Muscle layer of colon (tissue), 2 donors: ENCODE data around the gene TOR1AIP1.
"Not testable (repeated sequence)": the region's sequence is repeated elsewhere in the genome, so short reads cannot be mapped to it uniquely, and the experiment has no call there.

Experiments
- H3K27ac ChIP-seq: one replicate; pipeline ENCODE4 v1.7.0; 2013; ENCODE audit warnings: low read depth, mild to moderate bottlenecking, low read length, moderate library complexity
- H3K27me3 ChIP-seq, 2 donors: one replicate each; pipeline ENCODE4 v1.7.0; 2013; ENCODE audit warnings: low read length in 2 of 2, mild to moderate bottlenecking in 2 of 2; ENCODE audit not compliant: insufficient read depth in 2 of 2, control insufficient read depth in 1 of 2
- H3K36me3 ChIP-seq: one replicate; pipeline ENCODE4 v1.7.0; 2013; ENCODE audit warnings: mild to moderate bottlenecking, low read length; ENCODE audit not compliant: insufficient read depth
- H3K4me1 ChIP-seq: one replicate; pipeline ENCODE4 v1.7.0; 2013; ENCODE audit warnings: mild to moderate bottlenecking, low read length; ENCODE audit not compliant: insufficient read depth
- H3K4me3 ChIP-seq, 2 donors: one replicate each; pipeline ENCODE4 v1.7.0; 2013; ENCODE audit warnings: low read length in 2 of 2, low read depth in 1 of 2, mild to moderate bottlenecking in 1 of 2, moderate library complexity in 1 of 2
- H3K9ac ChIP-seq: one replicate; pipeline ENCODE4 v1.7.0; 2013; ENCODE audit warnings: low read length
- H3K9me3 ChIP-seq: one replicate; pipeline ENCODE4 v1.7.0; 2013; ENCODE audit warnings: mild to moderate bottlenecking, low read length
- donor health status: abdominal sarcoma.
- donor health status: Adenocarcinoma of cecum.

The TOR1AIP1 gene

DNA sequence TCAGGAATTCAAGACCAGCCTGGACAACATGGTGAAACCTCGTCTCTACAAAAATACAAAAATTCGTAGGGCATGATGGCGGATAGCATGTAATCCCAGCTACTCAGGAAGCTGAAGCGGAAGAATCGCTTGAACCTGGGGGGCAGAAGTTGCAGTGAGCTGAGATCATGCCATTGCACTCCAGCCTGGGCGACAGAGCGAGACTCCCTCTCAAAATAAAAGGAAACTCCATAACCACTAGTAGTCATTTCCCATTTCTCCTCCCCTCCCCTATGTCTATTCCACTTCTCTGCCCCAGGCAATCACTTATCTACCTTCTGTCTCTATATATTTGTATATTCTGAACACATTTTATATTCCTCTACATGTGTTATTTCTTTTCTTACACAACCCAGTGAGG lies 68.6 kb downstream of the TOR1AIP1 start:
- peaks cover 4% of the 10 kb centered on the region for H3K4me1 ChIP-seq
- H3K36me3 ChIP-seq = no peaks in the 10 kb centered on the region
- no peak overlapping the region for H3K4me3 ChIP-seq
- no peaks in the 10 kb centered on the region for H3K27me3 ChIP-seq
- no peak overlapping the region for H3K27ac ChIP-seq
- no peaks in the 10 kb centered on the region for H3K9me3 ChIP-seq
- no peak overlapping the region for H3K9ac ChIP-seq

DNA sequence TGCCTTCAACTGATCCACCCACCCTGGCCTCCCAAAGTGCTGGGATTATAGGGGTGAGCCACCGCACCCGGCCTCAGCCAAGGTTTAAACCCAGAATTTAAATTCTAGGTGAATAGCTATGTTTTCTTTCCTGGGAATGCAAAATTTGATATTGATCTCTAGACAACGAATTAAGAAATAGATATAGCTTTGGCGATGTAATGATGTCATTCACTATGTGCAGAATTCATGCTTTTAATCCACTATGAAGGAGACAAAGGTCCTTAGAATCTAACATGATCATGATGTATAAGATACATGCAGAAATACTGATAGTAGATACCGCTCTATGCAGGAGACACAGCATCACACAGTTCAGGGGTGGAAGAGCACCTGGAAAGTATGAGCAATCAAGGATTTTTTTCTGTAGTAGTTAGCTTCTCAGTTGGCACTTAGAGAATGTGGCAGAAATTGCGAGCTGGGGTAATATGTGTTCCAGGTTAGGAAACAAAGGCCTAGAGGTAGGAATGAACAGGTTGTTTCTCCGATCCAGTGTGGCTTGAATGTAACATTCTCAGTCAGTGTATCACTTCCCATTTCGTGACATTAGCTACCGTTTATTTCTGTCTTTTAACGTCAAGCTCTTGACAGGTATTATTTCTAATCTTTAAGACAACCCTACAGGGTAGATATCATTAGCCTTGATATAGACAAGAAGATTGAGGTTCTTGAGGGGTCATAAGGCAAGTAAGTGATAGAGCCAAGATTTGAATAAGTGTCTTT lies 69.5 kb downstream of the TOR1AIP1 start:
- H3K4me1 ChIP-seq = peaks cover 13% of the 10 kb centered on the region
- H3K4me3 ChIP-seq = no peak overlapping the region
- no peaks in the 10 kb centered on the region for H3K27me3 ChIP-seq
- no peak overlapping the region for H3K9ac ChIP-seq
- H3K9me3 ChIP-seq = no peaks in the 10 kb centered on the region
- H3K27ac ChIP-seq = no peak overlapping the region
- H3K36me3 ChIP-seq = no peaks in the 10 kb centered on the region

DNA sequence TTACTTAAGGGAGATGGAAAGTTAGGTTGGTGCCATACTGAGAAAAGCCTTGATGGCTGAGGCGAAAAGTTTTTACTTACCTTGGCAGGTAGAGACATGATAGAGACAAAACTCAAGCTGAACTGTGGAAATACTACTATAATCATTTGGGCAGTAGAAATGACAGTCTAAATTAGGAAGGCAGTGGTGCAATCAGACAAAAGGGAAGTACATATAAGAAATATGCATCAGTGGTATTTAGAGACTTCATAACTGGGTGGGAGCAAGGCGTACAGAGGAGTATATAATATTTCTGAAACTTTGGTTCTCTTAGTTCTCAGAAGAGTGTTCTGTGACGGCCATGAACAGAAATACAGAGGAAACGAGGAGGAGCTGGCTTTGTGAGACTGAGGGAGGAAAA lies 70.1 kb downstream of the TOR1AIP1 start:
- no peaks in the 10 kb centered on the region for H3K27me3 ChIP-seq
- H3K4me3 ChIP-seq = no peak overlapping the region

DNA sequence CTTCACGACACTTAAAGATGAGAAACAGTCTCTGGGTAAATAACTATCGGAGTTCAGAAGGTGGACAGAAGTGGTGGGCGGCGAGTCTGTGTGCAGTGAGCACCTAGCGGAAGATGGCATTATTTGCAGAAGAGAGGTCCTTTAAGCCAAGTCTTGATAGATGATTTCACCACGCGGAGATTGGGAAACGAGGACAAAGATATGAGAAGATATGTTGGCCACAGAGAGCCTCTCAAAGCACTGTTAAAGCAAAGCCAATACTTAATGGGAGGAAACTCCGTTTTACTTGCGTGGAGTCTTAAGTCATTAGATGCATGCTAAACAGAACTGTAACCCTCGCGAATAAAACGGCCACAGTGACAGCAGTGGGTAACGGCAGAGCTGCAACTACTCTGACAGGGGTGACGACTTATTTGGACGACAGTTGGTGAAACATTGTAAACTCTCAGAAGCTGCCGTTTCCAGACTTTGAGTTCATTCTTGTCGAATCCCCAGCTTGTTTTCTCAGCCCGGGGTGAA lies 71.9 kb downstream of the TOR1AIP1 start:
- Histone ChIP-seq H3K4me1 (peaks cover 21% of the 10 kb centered on the region), H3K27me3 (no peaks in the 10 kb centered on the region), H3K27ac (peak overlapping the region; percentile 97), H3K9me3 (no peaks in the 10 kb centered on the region), H3K36me3 (no peaks in the 10 kb centered on the region), H3K4me3 (peak overlapping the region; percentile 33 to 78), H3K9ac (peak overlapping the region; percentile 66)

More for the DNA sequence above, 70.1 kb downstream of the TOR1AIP1 start:
- Histone ChIP-seq H3K27ac (no peak overlapping the region), H3K9me3 (no peaks in the 10 kb centered on the region), H3K9ac (no peak overlapping the region), H3K36me3 (no peaks in the 10 kb centered on the region), H3K4me1 (peaks cover 13% of the 10 kb centered on the region)

DNA sequence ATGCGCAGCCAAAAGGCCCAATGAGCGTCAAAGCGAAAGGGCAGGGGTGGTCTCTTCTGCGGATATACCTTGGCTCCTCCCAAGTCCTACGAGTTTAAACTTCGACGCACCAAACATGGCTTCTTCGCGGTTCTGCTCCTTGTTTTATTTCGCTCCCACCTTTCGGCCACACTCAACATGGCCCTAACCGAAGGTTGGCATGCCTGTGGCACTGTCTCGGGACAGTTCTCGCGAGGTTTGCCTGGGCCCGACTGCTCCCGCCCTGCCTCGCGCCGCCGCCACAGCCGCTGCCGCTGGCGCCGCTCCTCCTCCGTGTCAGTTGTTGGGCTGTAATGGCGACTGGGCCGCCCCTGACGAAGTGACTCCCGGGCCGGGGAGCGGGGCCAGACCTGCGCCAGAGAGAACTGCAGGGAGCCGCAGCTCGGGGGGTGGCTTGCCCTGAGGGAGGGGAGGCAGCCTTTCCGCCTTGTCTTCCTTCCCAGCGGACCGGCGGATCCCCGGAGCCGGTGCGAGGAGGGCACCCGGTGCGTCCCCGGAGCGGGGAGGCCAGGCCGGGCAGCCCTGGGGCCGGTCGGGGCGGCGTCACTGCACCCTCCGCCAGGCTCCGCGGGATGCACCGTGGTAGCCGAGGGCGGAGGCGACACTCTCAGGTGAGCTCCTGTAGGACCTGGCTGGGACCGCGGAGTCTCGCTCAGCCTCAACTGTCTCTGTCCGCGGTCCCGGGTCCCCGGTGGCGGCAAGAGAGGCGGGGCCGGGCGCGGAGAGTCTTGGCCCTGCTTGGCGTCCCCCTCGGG lies 72.6 kb downstream of the TOR1AIP1 start, which contains the start of gene CEP350:
Gene CEP350, plus strand, starts transcription at position 318 of the 794 bp plus-strand sequence. CDS start 31,372 bp downstream, outside the sequence.
- H3K9me3 ChIP-seq = no peaks in the 10 kb centered on the region
- no peaks in the 10 kb centered on the region for H3K36me3 ChIP-seq
- peaks cover 21% of the 10 kb centered on the region for H3K4me1 ChIP-seq
- no peaks in the 10 kb centered on the region for H3K27me3 ChIP-seq
- peak within 1 kb of the TSS; percentile 78 to 80 for H3K4me3 ChIP-seq
- peak within 1 kb of the TSS; percentile 97 for H3K27ac ChIP-seq
- peak within 1 kb of the TSS; percentile 66 for H3K9ac ChIP-seq

DNA sequence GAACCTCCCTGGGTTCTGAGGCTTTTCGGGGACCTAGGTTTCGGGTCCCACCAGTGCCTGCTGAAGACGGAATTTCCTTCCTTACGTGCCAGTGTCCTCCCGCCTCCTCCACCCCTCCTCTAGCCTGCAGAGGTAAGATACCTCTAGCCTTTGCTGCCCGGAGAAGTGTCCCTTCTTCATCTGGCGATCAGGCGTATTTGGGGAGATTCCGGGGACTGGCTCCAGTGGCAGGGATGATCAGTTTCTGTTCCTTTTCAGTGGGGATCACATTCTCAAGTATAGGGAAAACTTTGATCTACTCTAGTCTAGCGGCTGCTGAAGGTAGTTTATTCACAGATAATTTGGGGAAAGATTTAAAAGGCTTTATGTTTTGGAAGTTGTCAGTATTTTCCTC lies 73.2 kb downstream of the TOR1AIP1 start:
- Histone ChIP-seq H3K4me3 (peak overlapping the region; percentile 78 to 80), H3K27ac (peak overlapping the region; percentile 97), H3K9me3 (no peaks in the 10 kb centered on the region), H3K27me3 (no peaks in the 10 kb centered on the region), H3K9ac (peak overlapping the region; percentile 66), H3K36me3 (no peaks in the 10 kb centered on the region), H3K4me1 (peaks cover 21% of the 10 kb centered on the region)

DNA sequence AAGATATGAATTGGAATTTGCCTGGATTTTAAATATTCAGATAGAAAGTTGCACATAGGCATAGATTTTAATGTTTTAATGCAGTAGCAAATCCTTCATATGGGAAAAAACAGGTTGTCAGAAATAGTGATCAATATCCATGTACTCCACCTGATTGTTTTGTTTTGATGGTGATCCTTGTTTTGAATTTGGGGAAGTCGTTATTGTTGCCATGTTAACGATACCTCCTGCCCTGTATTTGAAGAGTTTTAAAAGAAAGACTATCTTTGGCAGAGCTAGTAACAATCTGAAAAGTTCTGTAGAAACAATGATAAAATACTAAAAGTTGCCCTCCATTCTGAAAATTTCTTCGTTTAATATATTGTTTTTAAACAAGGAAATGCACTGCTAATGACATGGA lies 73.6 kb downstream of the TOR1AIP1 start:
- peaks cover 21% of the 10 kb centered on the region for H3K4me1 ChIP-seq
- no peaks in the 10 kb centered on the region for H3K36me3 ChIP-seq
- no peaks in the 10 kb centered on the region for H3K9me3 ChIP-seq
- H3K9ac ChIP-seq = peak overlapping the region; percentile 66
- peak overlapping the region; percentile 97 for H3K27ac ChIP-seq
- H3K4me3 ChIP-seq = peak overlapping the region; percentile 78 to 80
- H3K27me3 ChIP-seq = no peaks in the 10 kb centered on the region

DNA sequence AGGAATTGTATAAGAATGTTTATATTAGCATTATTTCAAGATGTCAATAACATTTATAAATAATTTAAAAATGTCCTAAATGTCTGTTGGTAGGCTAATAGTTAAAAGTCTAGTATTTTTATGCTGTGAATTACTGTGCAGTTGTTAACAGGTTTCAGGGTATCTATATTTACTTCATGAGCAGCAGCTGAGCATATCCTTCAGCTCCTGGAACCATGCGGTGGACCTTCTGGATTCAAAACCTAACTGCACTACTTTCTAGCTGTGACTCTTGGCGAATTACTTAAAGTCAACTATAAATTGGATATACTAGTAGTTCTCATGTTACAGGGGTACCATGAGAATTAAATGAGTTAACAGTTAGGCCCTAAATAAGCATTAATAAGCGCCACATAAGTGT lies 76.3 kb downstream of the TOR1AIP1 start:
- Histone ChIP-seq H3K36me3 (no peaks in the 10 kb centered on the region), H3K4me3 (no peak overlapping the region), H3K27me3 (no peaks in the 10 kb centered on the region), H3K4me1 (peaks cover 21% of the 10 kb centered on the region), H3K9ac (no peak overlapping the region), H3K27ac (no peak overlapping the region), H3K9me3 (no peaks in the 10 kb centered on the region)

DNA sequence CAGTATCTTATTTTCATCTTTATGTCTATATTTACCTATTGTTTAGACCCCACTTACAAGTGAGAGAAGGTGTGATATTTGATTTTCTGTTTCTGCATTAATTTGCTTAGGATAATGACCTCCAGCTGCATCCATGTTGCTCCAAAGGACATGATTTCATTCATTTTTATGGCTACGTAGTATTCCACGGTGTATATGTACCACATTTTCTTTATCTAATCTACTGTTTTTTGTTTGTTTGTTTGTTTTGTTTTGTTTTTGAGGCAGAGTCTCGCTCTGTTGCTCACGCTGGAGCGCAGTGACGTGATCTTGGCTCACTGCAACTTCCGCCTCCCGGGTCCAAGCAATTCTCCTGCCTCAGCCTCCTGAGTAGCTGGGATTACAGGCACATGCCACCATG lies 80.1 kb downstream of the TOR1AIP1 start:
- not testable (repeated sequence) for H3K27ac ChIP-seq, H3K9ac ChIP-seq, H3K4me3 ChIP-seq, H3K36me3 ChIP-seq, H3K9me3 ChIP-seq, H3K27me3 ChIP-seq
- peaks cover 16% of the 10 kb centered on the region for H3K4me1 ChIP-seq

DNA sequence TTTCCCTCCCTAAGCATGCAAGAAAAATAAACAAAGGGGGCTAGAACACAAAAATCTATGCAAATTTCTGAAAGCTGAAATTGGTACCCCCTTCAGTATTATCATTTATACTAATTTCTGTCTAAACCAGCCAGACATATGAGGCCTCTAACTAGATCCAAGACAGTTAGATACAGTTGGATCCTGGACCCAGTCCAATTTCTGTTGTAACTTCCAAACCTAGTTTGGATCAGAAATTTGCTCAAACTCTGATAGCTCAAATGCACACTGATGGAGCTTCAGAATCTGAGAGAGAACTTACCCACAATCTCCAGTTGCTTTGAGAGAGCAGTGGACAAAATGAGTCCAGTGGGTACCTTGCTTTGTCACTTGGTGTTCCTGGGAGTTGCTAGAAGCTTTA lies 84.5 kb downstream of the TOR1AIP1 start:
- no peaks in the 10 kb centered on the region for H3K27me3 ChIP-seq
- no peaks in the 10 kb centered on the region for H3K9me3 ChIP-seq
- no peaks in the 10 kb centered on the region for H3K36me3 ChIP-seq
- H3K4me1 ChIP-seq = peaks cover 26% of the 10 kb centered on the region
- H3K9ac ChIP-seq = no peak overlapping the region
- H3K4me3 ChIP-seq = no peak overlapping the region
- H3K27ac ChIP-seq = no peak overlapping the region

DNA sequence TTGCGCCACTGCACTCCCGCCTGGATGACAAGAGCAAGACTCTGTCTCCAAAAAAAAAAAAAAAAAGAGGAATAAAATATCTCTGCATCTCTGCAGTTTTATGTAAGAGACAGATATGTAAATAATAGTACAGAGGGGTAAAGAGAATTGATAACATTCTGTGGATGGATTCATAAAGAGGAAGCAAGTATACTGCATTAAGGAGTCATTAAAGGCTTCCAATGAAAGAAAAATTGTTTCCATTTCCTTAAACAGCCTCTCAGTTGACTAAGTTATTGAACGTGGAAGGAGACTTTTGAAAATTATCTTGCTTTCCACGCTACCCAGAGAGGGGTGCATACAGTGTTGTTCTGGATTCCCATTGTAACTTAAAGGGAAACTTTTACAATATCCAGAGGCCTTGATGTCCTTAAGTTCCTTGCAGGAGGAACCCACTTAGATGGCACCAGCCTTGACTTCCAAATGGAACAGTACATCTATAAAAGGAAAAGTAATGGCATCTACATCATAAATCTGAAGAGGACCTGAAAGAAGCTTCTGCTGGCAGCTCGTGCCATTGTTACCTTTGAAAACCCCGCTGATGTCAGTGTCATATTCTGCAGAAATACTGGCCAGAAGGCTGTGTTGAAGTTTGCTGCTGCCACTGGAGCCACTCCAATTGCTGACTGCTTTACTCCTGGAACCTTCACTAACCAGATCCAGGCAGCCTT lies 86.4 kb downstream of the TOR1AIP1 start:
- Histone ChIP-seq H3K27ac (no peak overlapping the region), H3K36me3 (no peaks in the 10 kb centered on the region), H3K4me1 (peaks cover 34% of the 10 kb centered on the region), H3K9me3 (no peaks in the 10 kb centered on the region), H3K9ac (no peak overlapping the region), H3K27me3 (no peaks in the 10 kb centered on the region), H3K4me3 (no peak overlapping the region)
